ENCODE results near the gene UBAP1. TPM values are rescaled to one million over a fixed set of nuclear protein-coding genes. Genes with fewer than 3 reads are reported as not detected.
"Not testable (repeated sequence)": the region's sequence is repeated elsewhere in the genome, so short reads cannot be mapped to it uniquely, and the experiment has no call there.

The UBAP1 gene
- total RNA-seq, 1 donor from 2014 or later: 35.3 TPM

GRCh38 chr9:34259315-34259714, 80.5 kb downstream of the UBAP1 start:
- DNase-seq (ENCODE audit: low read depth, low spot score): no peak

DNA sequence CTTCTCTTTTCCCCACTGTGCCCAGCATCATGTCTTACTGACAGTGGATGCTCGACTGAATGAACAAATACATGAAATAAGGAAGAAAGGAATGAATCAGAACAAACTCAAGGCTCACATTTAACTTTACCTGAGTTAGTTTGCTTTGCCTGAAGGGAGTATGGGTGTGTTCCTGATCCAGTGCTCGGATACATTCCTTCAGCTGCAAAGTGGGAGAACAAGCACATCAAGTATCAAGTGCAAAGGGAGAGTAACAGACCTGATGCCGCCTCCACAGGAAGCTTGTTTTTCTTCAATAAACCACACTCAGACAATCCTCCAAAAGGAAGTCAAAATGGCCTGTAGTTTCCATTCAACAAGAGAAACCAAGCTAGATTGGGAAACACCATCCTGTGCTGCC, 84.1 kb downstream of the UBAP1 start:
- no peak for DNase-seq (ENCODE audit: low read depth, low spot score)

- DNase-seq (ENCODE audit: low read depth, low spot score): no peak
These were observed 88.8 kb downstream of the UBAP1 start for GRCh38 chr9:34267660-34268059.

- no peak for DNase-seq (ENCODE audit: low read depth, low spot score)
These were observed 92.6 kb downstream of the UBAP1 start for GRCh38 chr9:34271265-34272006.

DNA sequence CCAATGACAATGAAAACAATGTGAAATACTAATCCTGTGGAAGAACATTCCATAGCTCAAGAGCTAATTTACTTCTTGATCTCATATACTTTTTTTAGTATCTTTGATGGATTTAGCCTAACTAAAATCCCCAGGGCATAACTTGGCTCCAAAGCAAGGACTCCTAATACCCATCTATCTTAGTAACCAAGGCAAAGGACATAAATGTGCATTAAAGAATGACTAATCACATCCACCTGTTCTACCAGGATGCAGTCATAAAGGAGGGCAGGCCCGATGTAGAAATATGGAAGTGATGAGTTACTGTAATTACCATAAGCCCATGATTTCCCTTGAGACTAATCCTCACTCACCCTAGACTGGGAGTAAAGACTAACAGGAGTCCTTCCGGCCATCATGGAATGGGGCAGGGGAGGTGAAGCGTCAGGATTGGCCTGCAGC, 93.3 kb downstream of the UBAP1 start:
- no peak for DNase-seq (ENCODE audit: low read depth, low spot score)

- not testable (repeated sequence) for DNase-seq (ENCODE audit: low read depth, low spot score)
These were observed 94.7 kb downstream of the UBAP1 start for GRCh38 chr9:34273588-34273987.

DNA sequence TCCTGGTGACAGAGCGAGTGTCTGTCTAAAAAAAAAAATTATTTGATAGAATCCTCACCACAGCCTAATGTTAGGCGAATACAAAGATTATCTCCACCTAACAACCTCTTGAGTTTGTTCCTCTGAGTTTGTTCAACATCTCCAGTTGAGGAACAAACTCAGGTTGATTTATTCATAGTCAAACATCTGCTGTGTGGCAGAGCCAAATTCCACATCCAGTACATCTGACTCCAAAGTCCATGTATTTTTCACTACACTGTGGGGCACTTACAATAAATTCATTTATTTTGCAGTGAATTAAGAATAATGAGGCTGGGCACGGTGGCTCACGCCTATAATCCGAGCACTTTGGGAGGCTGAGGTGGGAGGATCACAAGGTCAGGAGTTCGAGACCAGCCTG, 97.0 kb downstream of the UBAP1 start:
- no peak for DNase-seq (ENCODE audit: low read depth, low spot score)

- DNase-seq (ENCODE audit: low read depth, low spot score): no peak
These were observed 97.9 kb downstream of the UBAP1 start for GRCh38 chr9:34276772-34277171.

DNA sequence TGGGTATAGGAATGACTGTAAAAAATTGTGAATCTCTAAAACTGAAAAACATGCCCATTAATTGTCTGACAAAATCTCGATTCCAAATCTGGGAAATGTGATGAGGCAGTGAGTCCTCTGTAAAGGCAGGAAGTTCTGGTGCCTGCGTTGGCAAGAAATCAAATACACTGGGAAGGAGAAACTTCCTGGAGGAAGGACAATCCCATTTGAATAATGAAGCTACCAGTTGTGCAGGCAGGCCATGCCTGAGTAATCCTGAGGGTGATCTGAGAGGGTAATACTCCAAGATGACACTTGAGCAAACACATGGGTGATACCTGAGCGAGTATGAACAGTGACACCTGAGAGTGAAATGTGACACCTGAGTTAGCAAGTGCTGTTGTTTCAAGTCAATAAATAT, 100.6 kb downstream of the UBAP1 start:
- DNase-seq (ENCODE audit: low read depth, low spot score): peak; percentile 54

GRCh38 chr9:34282096-34282495, 103.3 kb downstream of the UBAP1 start:
- no peak for DNase-seq (ENCODE audit: low read depth, low spot score)

GRCh38 chr9:34289159-34289558, 110.3 kb downstream of the UBAP1 start:
- no peak for DNase-seq (ENCODE audit: low read depth, low spot score)

DNA sequence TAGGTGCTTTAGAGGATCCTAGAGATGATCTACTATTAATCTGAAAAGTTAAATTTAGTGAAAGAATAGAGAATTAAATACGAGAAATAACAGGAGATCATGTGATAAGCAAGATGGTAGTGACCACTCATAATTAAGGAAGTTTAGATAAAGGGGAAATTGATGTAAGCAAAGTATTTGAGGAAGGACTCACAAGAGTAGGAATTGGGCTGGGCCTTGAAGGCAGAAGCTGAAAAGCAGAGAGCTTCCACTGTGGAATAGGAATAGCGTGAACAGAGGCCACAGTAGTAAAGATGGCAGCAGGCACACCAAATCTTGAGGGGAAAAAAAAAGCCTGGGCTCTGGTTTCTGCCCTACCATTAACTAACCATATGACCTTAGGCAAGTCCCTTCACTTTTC, 112.2 kb downstream of the UBAP1 start:
- DNase-seq (ENCODE audit: low read depth, low spot score): no peak

- DNase-seq (ENCODE audit: low read depth, low spot score): no peak
These were observed 112.6 kb downstream of the UBAP1 start for GRCh38 chr9:34291423-34291822.

DNA sequence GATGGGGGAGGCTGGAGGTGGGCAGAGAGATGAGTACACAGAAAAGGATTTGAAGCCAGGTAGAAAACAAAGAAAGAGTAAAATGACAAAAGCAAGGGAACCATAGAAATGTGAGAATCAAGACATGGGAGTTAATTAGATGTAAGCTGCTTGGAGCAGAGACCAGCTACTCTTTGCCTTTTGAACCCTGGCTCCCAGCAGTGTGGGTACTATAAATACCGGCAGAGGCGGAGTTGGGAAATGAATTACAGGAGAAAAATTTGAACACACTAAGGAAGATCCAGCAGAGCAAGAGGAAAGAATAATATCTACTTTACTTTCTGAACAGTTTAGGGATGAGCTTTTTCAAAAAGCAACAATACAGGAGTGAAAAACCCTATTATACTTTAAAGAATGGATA, 113.7 kb downstream of the UBAP1 start:
- DNase-seq (ENCODE audit: low read depth, low spot score): no peak

DNA sequence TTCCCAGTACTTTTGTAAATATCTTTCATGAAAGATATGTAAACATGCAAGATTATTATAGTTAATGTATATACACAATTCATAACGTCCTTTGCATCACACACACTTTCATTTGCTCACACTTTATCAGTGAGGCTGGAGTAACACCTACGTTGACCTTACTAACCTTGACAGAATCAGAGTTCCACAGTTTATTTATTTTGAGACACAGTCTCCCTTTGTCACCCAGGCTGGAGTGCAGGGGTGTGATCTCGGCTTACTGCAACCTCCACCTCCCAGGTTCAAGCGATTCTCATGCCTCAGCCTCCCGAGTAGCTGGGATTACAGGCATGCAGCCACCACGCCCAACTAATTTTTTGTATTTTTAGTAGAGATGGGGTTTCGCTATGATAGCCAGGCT, 122.2 kb downstream of the UBAP1 start:
- DNase-seq (ENCODE audit: low read depth, low spot score): not testable (repeated sequence)

Other genes starting within 250 kb of the UBAP1 start
- 14.0 and 17.9 TPM in 2 replicates for gene UBAP2, start 130.2 kb upstream of the UBAP1 start, total RNA-seq
- gene DCAF12, start 52.3 kb upstream of the UBAP1 start, total RNA-seq: 17.0 and 19.5 TPM in 2 replicates
- gene KIF24, start 150.2 kb downstream of the UBAP1 start, total RNA-seq: 2.5 and 4.4 TPM in 2 replicates
- gene NUDT2, start 150.5 kb downstream of the UBAP1 start, total RNA-seq: 27.0 and 36.1 TPM in 2 replicates
- 3.5 and 5.7 TPM in 2 replicates for gene MYORG, start 197.9 kb downstream of the UBAP1 start, total RNA-seq